ENCODE measurements around the gene PARVG.

GRCh38 chr22:44133161-44133560, 47.6 kb upstream of the PARVG start:
- TF ChIP-seq CTCF (IDR thresholded peaks at IDR 0.05) (no peak), POLR2A (IDR thresholded peaks at IDR 0.05) (no peak)
